K562 (cell line): ENCODE measurements around the gene COX15. TPM values are rescaled to one million over a fixed set of nuclear protein-coding genes. Genes with fewer than 3 reads are reported as not detected.
"Not testable (repeated sequence)": the region's sequence is repeated elsewhere in the genome, so short reads cannot be mapped to it uniquely, and the experiment has no call there.

Experiments used
- ATAC-seq: fragments of 200-7000 bp; cut with Tn5 transposase; 3 replicates; pipeline ENCODE4 v1.9.1; 2020; ENCODE audit warnings: moderate library complexity
- BruUV-seq: library from RNA; stranded (reverse); fragments of 400-500 nt; replicated peaks from 2 replicates; lab custom pipeline; 2021; lab: Mats Ljungman, UMichigan
- CTCF ChIA-PET: fragments of 300-600 bp; formaldehyde crosslinking; extraction: SDS; loops from one replicate; lab custom pipeline; 2021; ENCODE audit warnings: low intra/inter-chr PET ratio; lab: Yijun Ruan, JAX
- POLR2A ChIA-PET: fragments of 300-600, 350-650 bp; sonication (Branson Sonifier 250); formaldehyde crosslinking; extraction: SDS; loops from one replicate; lab custom pipeline; 2021; ENCODE audit warnings: antibody characterized with exemption, inconsistent platforms; lab: Yijun Ruan, JAX
- DNase-seq, 4 experiments: peaks; one replicate each; pipeline versions ENCODE4 v3.0.0 to v3.0.0-alpha.2; 2011 to 2018; ENCODE audit warnings: low spot score in 3 of 4, mixed read lengths in 3 of 4; ENCODE audit errors: extremely low read depth in 1 of 4
- FAIRE-seq: peaks from 2 replicates; lab custom pipeline; 2011; peaks lifted over from hg19 to GRCh38; lab: Jason Lieb, UNC
- H2AFZ ChIP-seq: 2 replicates; pipeline ENCODE4 v1.6.0; 2011; ENCODE audit warnings: low read depth, low read length, control low read depth, inconsistent platforms
- H3K27ac ChIP-seq: fragments of 200-600 bp; 3 replicates; pipeline ENCODE4 v1.8.0; 2011; ENCODE audit warnings: low read depth, mild to moderate bottlenecking, control low read depth, inconsistent platforms, low read length, moderate library complexity, mixed read lengths; ENCODE audit errors: extremely low read depth
- H3K27me3 ChIP-seq, 2 experiments: fragments of 300-600 bp in 1 of 2; 2 replicates in 1 of 2; 3 replicates in 1 of 2; pipeline versions ENCODE4 v1.6.0 to v1.8.0; 2011; ENCODE audit warnings: inconsistent platforms in 2 of 2, low read length in 2 of 2, mild to moderate bottlenecking in 1 of 2, mixed read lengths in 1 of 2, moderate library complexity in 1 of 2; ENCODE audit not compliant: control insufficient read depth in 2 of 2, insufficient read depth in 2 of 2
- H3K36me3 ChIP-seq: fragments of 300-600 bp; 3 replicates; pipeline ENCODE4 v1.8.0; 2011; ENCODE audit warnings: mild to moderate bottlenecking, low read length, inconsistent platforms; ENCODE audit not compliant: control insufficient read depth, insufficient read depth
- H3K4me1 ChIP-seq, 2 experiments: fragments of 200-600 bp in 1 of 2; replicated peaks in 1 of 2; 2 replicates in 1 of 2; 3 replicates in 1 of 2; pipeline versions ENCODE4 v1.5.1 to v1.8.0; 2011; ENCODE audit warnings: inconsistent platforms in 2 of 2, low read length in 2 of 2, mild to moderate bottlenecking in 1 of 2, mixed read lengths in 1 of 2, moderate library complexity in 1 of 2; ENCODE audit not compliant: control insufficient read depth in 2 of 2, insufficient read depth in 2 of 2
- H3K4me2 ChIP-seq: 2 replicates; pipeline ENCODE4 v1.6.1; 2011; ENCODE audit warnings: low read length, control low read depth, inconsistent platforms, mixed read lengths; ENCODE audit not compliant: insufficient read depth
- H3K4me3 ChIP-seq: fragments of 200-600 bp; sonication (generic), shearing (Covaris generic); 2 replicates; pipeline ENCODE4 v1.5.1; 2016; ENCODE audit warnings: control low read depth, inconsistent platforms
- H3K79me2 ChIP-seq: fragments of 200-600 bp; 3 replicates; pipeline ENCODE4 v1.8.0; 2011; ENCODE audit warnings: low read length, inconsistent platforms; ENCODE audit not compliant: control insufficient read depth, insufficient read depth
- H3K9ac ChIP-seq, 2 experiments: 2 replicates each; pipeline versions ENCODE4 v1.6.0 to v1.6.1; 2011; ENCODE audit warnings: low read depth in 2 of 2, low read length in 2 of 2, control low read depth in 1 of 2, inconsistent platforms in 1 of 2, mild to moderate bottlenecking in 1 of 2, mixed read lengths in 1 of 2; ENCODE audit not compliant: insufficient read depth in 1 of 2
- H3K9me1 ChIP-seq: one replicate; pipeline ENCODE4 v1.6.0; 2011; ENCODE audit warnings: inconsistent platforms, mild to moderate bottlenecking, low read length, moderate library complexity; ENCODE audit not compliant: control insufficient read depth, insufficient read depth
- H3K9me3 ChIP-seq: replicated peaks from 2 replicates; pipeline ENCODE4 v1.5.1; 2011; ENCODE audit warnings: low read depth, low read length, inconsistent platforms; ENCODE audit not compliant: control insufficient read depth, insufficient read depth
- H4K20me1 ChIP-seq: replicated peaks from 2 replicates; pipeline ENCODE4 v1.6.1; 2011; ENCODE audit warnings: low read length, inconsistent platforms, mixed read lengths; ENCODE audit not compliant: control insufficient read depth, insufficient read depth
- MCM7 ChIP-seq, 2 experiments: fragments of 450-650 bp; IDR thresholded peaks; 2 replicates each; pipeline ENCODE4 v1.6.1; 2016 to 2018
- ZNF140 ChIP-seq: fragments of 250-450 bp; sonication (Bioruptor Pico); IDR thresholded peaks from 2 replicates; pipeline ENCODE4 v1.8.0; 2021; ENCODE audit warnings: moderate library complexity, mild to moderate bottlenecking, inconsistent platforms
- WGBS: fragments of 100-300 bp; shearing (Covaris generic); methylation state at CpG from one replicate; pipeline ENCODE4 v1.1.6; 2016; ENCODE audit warnings: low coverage, mixed read lengths; ENCODE audit not compliant: insufficient coverage; ENCODE audit errors: missing lambda C conversion rate; 5-methylcytosine and 5-hydroxymethylcytosine counted together
- in situ Hi-C: fragments of 300-500 bp; cut with MboI; formaldehyde crosslinking; loops from 4 replicates; pipeline ENCODE4 v1.15.0; 2018; ENCODE audit warnings: inconsistent platforms, mixed read lengths
- intact Hi-C: fragments of 100-400 bp; cut with micrococcal nuclease; formaldehyde crosslinking; loops from 2 replicates; pipeline ENCODE4 v1.14.2; 2022
- polyA plus RNA-seq, 8 experiments: library from polyadenylated mRNA; depleted of rRNA in 4 of 8; stranded (reverse) in 5 of 8; unstranded in 3 of 8; fragments of >200 nt; fragmentation: Nextera tagmentation in 2 of 8; fragmentation: Illumina TruSeq in 1 of 8; extraction: Ambion mirVana in 2 of 8; extraction: Trizol in 1 of 8; gene quantifications; 2 replicates each; pipeline versions ENCODE4 v1.2.1 to v1.2.3, GENCODE V29; 2011 to 2014; ENCODE audit warnings: inconsistent platforms in 1 of 8, missing spikeins in 1 of 8
- total RNA-seq, 7 experiments: library from RNA; depleted of rRNA in 6 of 7; stranded (reverse); fragments of >200 nt in 6 of 7; fragmentation: Illumina TruSeq in 2 of 7; extraction: Trizol in 2 of 7; gene quantifications; 2 replicates each; pipeline versions ENCODE4 v1.2.1 to v1.2.3, GENCODE V29; 2011 to 2021; ENCODE audit warnings: low replicate concordance in 1 of 7
- TF ChIP-seq, protein P1 (sequence below): fragments of 450-650 bp; IDR thresholded peaks from 2 replicates; pipeline ENCODE4 v1.6.1; 2017; ENCODE audit warnings: antibody characterized with exemption, mild to moderate bottlenecking
- TF ChIP-seq, protein P2 (sequence below): sonication (generic); formaldehyde crosslinking; IDR thresholded peaks from 2 replicates; pipeline ENCODE4 v1.9.0; 2022; ENCODE audit warnings: mild to moderate bottlenecking, missing genetic modification reagents

Gene COX15
- total and polyA plus RNA-seq, 9 of the 15 experiments (the other 6 are each of a cell fraction or from before 2014, with no cell fraction given): 17.4 to 45.1 (median 23.7) TPM

DNA sequence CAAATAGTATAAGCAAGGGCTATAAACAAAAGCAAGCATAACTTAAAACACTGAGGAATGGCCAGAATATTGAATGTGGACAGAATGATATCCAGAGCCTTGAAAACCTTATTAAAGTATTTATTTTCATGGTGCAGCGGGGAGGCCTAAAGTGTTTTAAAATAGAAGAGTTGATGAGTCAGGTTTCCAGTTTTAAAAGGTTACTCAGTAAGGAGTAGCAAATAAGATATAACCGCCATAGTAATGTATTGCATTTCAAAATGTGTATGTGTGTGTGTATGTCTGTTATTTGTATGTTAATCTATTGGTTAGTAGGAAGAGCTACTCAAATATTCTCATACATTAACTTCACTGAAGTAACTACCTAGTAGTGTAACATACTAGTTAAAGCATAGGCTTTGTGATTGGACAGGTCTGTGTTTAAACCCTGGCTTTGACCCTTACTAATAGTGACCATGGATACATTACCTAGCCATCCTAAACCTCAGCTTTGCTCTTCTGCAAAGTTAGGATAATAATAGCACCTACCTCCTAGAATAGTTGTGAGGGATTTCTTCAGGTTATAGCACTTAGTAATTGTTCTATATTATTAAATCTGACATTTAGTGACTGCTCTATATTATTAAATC lies 17.0 kb upstream of the COX15 start (continued):
- TF ChIP-seq, protein P1, sequence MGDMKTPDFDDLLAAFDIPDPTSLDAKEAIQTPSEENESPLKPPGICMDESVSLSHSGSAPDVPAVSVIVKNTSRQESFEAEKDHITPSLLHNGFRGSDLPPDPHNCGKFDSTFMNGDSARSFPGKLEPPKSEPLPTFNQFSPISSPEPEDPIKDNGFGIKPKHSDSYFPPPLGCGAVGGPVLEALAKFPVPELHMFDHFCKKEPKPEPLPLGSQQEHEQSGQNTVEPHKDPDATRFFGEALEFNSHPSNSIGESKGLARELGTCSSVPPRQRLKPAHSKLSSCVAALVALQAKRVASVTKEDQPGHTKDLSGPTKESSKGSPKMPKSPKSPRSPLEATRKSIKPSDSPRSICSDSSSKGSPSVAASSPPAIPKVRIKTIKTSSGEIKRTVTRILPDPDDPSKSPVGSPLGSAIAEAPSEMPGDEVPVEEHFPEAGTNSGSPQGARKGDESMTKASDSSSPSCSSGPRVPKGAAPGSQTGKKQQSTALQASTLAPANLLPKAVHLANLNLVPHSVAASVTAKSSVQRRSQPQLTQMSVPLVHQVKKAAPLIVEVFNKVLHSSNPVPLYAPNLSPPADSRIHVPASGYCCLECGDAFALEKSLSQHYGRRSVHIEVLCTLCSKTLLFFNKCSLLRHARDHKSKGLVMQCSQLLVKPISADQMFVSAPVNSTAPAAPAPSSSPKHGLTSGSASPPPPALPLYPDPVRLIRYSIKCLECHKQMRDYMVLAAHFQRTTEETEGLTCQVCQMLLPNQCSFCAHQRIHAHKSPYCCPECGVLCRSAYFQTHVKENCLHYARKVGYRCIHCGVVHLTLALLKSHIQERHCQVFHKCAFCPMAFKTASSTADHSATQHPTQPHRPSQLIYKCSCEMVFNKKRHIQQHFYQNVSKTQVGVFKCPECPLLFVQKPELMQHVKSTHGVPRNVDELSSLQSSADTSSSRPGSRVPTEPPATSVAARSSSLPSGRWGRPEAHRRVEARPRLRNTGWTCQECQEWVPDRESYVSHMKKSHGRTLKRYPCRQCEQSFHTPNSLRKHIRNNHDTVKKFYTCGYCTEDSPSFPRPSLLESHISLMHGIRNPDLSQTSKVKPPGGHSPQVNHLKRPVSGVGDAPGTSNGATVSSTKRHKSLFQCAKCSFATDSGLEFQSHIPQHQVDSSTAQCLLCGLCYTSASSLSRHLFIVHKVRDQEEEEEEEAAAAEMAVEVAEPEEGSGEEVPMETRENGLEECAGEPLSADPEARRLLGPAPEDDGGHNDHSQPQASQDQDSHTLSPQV: no peak
- no peak for TF ChIP-seq MCM7 (IDR thresholded peaks at IDR 0.05)
- TF ChIP-seq, protein P2, sequence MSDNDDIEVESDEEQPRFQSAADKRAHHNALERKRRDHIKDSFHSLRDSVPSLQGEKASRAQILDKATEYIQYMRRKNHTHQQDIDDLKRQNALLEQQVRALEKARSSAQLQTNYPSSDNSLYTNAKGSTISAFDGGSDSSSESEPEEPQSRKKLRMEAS: no peak
- no peak for TF ChIP-seq ZNF140 (CRISPR knock-in tag)

DNA sequence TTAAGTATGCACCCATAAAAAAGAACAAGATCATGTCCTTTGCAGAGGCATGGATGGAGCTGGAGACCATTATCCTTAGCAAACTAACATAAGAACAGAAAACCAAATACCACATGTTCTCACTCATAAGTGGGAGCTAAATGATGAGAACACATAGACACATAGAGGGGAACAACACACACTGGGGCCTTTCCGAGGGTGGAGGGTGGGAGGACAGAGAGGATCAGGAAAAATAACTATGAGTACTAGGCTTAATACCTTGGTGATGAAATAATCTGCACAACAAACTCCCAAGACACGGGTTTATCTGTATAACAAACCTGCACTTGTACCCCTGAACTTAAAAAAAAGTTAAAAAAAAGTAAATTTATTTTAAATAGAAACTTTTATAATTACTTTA lies 14.2 kb upstream of the COX15 start:
- H3K36me3 ChIP-seq: peaks cover 75% of the 10 kb centered on the region

More for the DNA sequence above, 14.2 kb upstream of the COX15 start:
- ATAC-seq, H3K4me2 ChIP-seq, FAIRE-seq, H3K9me3 ChIP-seq, CTCF ChIA-PET, POLR2A ChIA-PET, H3K4me3 ChIP-seq, H3K27me3 ChIP-seq, H3K79me2 ChIP-seq, H3K9me1 ChIP-seq, in situ Hi-C loops, intact Hi-C loops, H3K27ac ChIP-seq, H3K9ac ChIP-seq, DNase-seq, H2AFZ ChIP-seq, H3K4me1 ChIP-seq, BruUV-seq, H4K20me1 ChIP-seq: not testable (repeated sequence)
- 89% methylated on average over 2 of the region's 2 CpGs for WGBS
